HG02884 (cell line): ENCODE results near the gene UBAC2.

ENCODE experiments used
- ATAC-seq: cut with Tn5 transposase; IDR thresholded peaks from one replicate; pipeline ENCODE4 v1.9.1; 2021; ENCODE audit warnings: mild to moderate bottlenecking, moderate library complexity; ENCODE audit not compliant: unreplicated experiment

The UBAC2 gene

DNA sequence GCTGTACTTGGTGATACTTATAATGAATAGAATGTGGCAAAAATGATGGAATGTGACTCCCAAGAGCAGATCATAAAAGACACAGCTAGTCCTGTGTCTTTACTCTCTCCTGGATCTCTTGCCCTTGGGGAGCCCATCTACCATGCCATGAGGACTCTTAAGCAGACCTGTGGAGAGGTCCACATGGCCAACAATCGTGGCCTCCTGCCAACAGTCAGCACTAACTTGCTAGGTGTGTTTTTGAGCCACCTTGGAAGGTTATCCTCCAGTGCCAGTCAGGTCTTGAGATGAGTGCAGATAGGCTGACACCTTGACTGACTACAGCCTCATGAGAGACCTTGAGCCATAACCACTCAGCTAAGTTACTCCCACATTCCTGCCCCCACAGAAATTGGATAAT is 128.8 kb downstream of the UBAC2 start:
- no peak for ATAC-seq

DNA sequence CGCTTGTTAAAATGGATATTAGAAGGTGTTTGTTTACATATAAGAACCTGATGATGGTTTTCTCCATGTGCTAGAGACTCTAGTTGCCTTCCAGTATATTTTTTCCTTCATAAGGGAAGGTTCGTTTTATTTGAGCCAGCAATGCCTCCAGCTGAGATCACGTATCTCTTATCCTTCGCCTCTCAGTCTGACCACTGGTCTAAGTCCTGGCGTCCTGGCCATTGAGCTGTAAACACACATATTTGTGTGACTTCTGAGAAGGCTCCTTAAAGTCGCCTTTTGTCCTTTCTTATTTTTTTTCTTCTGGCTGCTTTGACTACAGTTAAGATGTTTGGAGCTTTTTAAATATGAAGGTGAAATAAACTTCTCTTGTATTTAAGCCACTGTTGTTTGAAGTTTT is 130.3 kb downstream of the UBAC2 start:
- ATAC-seq = no peak

DNA sequence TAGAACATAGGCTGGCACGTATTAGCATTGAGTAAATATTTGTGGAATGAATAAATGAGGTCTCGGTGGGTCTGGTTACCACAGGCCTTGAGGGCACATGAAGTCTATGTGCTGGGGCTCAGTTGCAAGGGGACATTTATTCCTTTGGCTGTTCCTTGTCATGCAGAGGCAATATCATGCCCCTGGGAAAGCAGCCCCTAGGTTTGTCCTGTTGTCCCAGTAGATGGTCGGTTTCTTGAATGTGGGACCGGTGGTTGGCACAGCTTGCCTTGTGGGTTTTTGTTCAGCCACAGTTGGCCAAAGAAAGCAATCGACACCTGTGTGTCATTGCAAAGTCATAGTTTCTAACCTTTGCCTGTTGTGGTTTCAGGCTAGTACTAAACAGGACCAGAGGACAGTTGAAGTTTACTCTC is 131.2 kb downstream of the UBAC2 start:
- peak; percentile 81 for ATAC-seq

DNA sequence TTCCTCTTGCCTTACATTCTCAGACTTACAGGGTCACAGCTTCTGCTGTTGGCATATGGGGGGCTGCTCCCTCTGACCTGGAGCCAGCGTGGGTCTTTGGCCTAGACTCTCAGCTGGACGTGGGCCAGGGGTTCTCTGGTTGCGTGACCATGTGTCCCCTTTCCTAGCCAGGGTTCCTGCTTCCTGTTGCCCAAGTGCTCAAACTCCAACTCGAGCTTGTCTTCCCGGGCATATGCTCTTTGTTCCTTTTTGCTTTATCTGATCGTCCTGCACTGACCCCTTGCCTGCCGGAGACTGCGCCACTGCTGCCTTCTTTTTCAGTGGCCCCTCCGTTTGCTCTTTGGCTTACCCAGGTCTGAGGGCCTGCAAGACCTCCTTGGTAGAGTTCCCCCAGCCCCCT is 131.8 kb downstream of the UBAC2 start:
- ATAC-seq = no peak

DNA sequence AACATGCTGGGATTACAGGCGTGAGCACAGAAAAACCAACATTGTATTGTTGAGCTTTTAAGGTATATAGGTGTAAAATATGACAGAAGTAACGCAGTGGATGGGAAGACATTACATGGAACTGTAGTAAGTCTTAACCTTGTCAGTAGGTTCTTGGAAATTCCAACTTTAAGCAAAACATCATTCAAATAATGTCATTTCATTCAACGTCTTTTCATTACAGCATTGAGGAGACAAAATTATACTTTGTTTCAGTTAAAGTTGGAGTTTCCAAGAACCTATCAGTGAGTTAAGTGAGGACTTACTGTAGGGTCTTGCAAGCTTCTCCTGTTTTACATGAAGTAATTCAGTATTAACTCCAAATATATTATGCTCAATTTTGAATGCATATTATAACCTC is 133.6 kb downstream of the UBAC2 start:
- ATAC-seq = no peak

DNA sequence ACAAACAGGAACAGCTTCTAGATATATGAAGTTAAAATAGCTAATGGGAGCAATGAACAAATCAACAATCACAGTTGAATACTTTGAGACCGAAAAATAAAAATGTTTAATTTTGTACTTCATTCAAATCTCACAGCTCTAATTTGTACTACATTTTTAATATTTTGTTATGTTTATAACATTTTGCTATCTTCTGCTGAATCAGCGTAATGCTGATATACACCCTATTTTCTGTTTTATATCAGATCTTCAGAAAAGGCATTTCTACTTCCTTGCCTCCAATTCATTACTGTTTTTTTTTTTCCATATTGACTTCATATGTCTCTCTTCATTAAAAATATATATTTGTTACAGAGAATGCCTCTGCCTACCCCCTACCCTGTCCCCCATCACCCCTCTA is 134.4 kb downstream of the UBAC2 start:
- no peak for ATAC-seq

DNA sequence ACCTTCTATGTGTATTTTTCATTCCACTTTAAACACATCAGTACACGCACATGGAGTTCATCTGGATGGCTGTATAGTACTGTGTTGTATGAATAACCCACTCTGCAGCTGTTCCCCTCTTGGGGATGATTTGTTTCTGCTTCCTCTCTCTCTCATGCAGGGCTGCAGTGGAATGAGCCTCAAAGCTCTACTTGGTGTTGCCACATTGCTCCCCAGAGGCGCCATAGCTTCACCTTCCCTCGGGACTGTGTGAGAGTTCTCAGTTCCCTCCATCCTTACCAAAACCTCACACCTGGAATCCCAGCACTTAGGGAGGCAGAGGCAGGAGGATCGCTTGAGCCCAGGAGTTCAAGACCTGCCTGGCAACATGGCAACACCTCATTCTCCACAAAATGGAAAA is 134.9 kb downstream of the UBAC2 start:
- ATAC-seq = peak; percentile 61

DNA sequence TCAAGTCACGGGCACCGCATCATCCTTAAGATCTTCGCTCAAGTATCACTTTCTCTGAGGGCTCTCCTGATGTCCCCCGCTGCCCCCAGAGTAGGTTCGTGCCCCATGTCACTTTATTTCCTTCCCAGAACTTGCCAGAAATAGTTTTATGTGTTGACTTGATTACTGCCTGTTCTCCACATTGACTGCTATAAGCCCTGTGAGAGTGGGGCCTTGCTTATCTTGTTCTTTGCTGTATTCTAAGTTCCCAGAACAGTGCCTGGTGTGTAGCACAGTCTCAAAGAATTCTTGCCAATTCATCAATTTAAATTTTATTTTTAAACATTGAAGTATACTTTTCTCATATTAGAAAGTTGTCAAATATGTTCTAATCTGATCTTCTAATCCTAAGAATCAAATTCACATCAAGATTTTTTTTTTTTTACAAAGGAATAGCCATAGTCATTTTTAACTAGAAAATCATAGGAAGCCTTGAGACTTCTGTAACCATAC is 138.6 kb downstream of the UBAC2 start:
- no peak for ATAC-seq

DNA sequence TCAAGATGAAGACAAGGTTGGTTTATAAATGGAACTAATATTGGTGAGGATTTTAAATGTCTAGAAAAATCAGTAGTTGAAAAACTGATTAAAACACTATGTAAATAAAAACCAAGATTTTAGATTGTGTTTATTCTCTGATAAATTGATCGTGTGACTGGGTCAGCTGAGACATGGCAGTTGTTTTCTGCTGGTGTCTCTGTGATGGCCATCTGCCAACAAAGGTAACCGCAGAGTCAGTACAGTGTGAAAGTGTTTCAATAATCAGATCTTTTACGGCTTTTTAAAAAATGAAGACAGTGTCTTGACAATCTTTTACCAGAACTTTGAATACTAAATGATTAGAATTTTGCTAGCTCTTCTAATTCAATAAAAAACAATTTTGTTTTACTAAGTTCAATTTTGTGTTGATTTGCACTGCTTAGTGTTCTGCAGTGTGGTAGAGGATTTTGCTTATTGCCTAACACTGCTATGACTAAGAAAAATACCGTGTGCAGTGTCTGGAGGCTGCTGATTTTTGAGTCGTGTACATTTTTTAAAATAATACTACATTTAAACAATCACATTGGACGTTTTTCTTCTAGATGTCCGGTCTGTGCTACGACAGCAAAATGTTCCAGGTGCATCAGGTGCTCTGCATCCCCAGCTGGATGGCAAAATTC is 139.2 kb downstream of the UBAC2 start:
- no peak for ATAC-seq

DNA sequence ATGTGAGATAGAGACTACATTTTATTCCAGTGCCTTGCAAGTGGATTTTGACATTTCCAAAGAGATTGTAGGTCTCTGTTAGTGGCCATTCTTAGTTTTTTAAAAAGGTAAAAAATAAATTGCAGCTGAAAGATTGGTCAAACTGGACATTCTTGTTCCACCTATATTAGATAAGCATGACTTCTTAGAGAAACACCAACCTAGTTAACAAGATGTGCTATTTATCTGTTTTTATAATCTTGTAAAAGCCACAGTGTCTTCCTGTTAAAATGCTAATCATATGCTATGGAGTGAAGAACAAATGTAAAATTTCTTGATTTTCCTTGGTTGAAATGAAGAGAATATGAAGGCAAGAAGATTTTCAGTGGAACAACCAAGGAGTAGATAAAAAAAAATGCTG is 140.0 kb downstream of the UBAC2 start:
- no peak for ATAC-seq

DNA sequence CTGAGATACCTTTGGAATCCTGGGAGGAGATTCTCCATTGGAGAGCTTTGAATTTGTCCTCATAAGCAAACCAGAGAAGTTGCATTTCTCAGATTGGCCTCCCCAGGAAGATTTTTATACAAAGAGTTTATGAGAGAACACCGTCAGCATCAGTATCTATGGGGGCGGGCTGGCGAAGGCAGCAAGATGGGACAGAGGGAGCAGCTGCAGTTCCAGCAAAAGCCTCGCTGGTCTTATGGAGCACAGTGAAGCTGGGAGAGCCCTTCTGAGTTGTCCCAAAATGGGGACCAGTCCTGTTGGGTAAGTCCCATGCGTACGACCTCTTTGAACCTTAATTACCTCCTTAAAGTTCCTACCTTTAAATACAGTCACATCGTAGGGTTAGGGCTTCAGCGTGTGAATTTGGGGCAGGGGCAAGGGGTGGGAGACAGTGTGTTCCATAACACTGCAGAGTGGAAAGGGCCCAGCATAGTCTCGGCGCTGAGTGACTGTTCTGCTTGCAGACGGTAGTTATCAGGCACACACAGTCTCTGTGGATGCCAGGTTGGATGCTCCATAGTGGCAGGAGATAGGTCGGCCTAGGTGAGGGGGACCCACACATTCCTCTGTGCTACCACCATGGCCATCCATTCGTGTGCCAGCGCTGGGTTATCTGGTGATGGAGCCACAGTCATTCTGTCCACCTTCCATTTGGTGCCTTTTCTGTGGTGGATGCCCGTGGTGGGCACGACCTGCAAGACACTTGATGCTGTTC is 141.5 kb downstream of the UBAC2 start:
- no peak for ATAC-seq

DNA sequence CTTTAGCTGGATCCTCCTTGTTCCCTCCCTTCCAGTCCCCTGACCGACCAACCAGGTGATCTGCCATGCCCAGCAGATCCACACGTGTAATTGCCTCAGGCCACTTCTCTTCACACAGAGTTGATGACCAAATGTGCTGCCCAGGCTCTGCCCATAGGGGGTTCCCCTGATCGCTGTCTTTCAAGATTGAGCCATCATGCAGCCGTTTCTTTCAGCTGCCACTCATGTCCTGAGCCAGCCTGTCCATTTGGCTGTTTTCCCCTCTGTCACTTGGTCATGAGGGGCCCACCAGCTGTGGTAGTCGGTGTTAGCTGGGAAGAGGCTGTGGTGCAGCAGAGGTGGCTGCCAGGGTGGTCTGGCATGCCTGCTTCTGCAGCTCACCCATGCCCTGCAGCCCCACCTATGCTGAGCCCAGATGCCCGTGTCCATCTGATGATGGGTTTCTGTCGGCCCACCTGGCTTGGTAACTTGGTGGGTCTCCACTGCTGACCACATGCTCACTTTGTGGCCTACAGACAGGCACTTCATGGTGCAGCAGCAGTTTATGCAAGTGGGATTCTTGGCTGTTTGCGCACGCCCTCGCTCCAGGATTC is 142.2 kb downstream of the UBAC2 start:
- no peak for ATAC-seq

DNA sequence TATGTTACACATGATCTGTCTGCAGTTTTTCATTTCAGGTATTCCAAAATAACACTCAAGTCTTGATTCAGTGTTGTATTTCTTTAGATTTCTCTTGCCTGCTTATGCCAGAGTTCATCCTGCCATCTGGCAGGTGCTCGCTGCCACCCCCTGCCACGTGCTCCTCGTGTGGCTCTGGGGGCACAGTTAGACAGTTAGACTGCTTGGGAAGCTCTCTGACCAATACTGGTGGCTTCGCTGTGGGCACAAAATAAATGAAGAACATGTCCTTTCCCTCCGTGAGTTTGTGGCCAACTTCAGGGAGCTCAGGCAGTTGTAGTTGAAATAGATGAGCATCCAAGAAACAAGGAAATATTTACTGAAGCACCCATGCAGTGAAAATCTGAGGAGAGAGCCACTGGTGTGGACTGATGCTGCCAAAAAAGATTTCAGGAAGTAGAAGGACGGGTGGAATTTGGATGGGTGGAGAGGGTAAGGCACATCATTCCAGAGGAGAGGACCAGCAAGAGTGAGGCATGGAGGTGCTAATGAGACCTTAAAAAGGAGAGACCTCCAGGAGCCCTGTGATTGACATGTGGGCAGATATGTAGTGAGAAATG is 144.1 kb downstream of the UBAC2 start:
- no peak for ATAC-seq

DNA sequence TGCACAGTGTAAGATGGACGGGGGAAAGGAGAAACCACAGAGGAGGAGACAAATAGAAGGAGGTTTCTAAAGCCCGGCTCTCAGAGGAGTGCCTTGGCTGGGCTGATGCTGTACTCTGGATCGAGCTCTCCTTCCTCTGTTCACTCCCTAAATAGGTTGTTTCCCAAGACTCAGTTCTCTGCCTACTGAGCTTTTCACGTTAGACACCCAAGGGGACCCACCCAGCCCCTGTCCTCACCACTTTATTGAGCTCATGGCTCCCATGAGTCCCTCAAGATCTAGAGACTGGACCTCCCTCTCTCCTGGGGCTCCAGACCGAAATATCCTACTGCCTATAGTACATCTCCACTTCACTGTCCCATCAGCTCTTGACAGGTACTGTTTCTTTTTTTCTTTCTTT is 144.7 kb downstream of the UBAC2 start:
- ATAC-seq = no peak

DNA sequence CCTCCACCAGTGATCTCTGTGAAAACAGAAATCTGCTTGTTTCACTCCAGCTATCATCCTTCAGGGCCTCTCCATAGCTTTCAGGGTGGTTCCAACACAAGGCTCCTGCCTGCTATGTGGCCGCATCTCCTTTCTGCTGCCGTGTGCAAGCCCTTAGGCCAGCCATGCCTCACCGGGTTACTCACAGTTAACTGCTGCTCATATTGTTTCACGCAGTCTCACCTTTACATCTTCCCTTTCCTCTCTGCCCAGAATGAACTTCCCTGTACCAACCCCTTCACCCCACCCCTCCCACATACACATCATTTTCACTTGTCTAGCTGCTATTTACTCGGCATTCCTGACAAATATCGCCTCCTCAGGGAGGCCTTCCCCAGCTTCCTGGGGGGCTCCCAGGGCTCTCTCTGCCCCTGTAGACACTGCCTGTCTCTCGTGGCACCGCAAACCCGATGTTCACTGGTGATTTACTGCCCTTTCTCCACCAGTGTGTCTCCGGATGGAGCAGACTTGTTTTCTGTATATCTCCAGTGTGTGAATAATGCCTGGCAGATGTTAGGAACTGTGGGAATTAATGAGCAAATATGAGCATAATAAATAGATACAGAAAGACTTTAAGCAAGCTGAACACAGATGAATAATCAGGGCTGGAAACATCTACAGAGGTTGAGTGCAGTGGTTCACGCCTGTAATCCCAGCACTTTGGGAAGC is 145.8 kb downstream of the UBAC2 start:
- no peak for ATAC-seq

DNA sequence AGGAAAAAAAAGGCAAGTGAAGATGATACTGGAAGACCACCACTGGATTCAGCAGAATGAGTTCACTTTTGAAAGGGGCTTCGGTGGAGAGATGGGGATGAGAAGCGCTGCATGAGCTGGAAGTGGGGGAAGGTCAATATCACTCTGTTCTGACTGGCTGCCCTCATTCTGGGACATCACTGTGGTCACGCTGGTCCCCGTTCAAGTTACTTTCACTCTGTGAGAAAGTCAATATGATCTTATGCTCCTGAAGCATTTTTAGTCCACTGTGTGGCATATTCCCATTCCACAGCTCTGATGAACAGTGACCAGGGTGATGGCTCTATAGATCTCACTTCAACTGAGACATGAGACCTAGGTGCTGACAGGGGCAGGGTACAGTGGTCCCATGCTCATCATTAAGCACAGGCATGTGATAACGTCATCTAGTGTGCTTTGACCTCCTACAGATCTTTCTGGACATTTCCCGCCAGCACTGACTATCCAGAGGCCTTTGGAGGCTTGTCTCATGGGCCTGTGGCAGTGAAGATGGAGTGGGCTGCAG is 146.8 kb downstream of the UBAC2 start:
- peak; percentile 21 for ATAC-seq

DNA sequence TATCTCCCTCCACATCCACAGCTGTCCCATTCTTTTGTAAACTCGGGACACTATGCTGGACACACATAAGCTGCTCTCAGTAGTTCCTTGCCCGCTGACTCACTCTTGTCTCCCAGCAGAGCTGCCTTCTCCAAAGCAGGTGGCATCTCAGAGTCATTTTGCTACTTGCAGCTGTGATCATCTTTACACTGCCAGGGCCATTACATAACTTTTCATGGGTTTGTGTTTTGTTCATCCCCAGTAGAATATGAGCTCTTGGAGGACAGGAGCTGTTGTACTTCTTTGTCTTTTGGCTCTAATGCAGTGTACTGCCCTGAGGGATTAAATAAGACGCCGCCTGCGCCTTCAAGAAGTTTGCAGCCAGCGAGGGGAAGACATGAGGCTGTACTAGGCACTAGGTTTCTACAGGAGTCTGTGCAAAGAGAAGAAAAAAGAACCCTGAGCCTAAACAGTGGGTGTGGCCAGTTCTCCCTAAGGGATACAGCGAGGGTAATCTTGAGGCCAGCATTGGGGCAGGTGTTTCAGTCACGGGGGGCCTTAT is 147.3 kb downstream of the UBAC2 start:
- ATAC-seq = peak; percentile 58

DNA sequence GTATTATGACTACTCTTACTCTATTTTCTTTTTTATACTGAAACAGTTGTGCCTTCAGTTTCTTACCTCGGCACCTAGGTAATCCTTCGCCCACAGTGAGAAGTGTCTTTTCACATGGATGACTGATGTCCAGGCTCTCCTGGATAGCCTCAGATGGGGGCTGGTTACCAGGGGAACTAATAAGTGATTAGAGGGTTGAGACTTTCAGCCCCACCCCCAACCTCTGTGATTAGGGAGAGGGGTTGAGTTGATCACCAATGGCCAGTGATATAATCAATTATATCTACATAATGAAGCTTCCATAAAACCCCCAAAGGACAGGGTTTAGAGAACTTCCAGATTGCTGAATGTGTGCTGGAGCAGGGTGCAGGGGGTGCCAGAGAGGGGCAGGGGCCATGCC is 149.5 kb downstream of the UBAC2 start:
- ATAC-seq = no peak

DNA sequence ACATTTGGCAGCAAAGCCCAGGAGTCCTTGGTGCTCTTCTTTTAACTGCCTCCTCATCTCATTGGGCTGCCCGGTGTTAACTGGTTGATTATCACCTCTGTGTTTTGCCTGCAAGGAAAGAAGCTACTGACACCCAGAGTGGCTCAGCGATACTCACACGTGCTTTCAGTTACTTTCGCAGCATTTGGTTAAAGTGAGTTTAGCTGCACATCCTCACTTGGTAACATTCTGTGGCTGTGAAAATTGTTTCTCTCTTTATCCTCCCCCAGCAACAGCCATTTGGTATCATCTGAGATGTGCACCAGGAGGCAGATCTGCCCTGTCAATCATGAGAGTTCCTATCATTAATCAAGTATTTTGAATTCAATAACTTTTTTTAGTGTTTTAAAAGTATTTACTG is 151.1 kb downstream of the UBAC2 start:
- no peak for ATAC-seq
